GM21381 (cell line): ENCODE results near the gene KCNAB1.
"Not testable (repeated sequence)": the region's sequence is repeated elsewhere in the genome, so short reads cannot be mapped to it uniquely, and the experiment has no call there.

ENCODE experiments used
- ATAC-seq: cut with Tn5 transposase; IDR thresholded peaks from one replicate; pipeline ENCODE4 v1.9.1; 2021; ENCODE audit warnings: mild to moderate bottlenecking, moderate library complexity; ENCODE audit not compliant: unreplicated experiment

Gene KCNAB1

GRCh38 chr3:156135921-156136638 lies 15.7 kb downstream of the KCNAB1 start:
- no peak for ATAC-seq

- ATAC-seq = not testable (repeated sequence)
Measured at GRCh38 chr3:156137397-156137796, 17.0 kb downstream of the KCNAB1 start.

DNA sequence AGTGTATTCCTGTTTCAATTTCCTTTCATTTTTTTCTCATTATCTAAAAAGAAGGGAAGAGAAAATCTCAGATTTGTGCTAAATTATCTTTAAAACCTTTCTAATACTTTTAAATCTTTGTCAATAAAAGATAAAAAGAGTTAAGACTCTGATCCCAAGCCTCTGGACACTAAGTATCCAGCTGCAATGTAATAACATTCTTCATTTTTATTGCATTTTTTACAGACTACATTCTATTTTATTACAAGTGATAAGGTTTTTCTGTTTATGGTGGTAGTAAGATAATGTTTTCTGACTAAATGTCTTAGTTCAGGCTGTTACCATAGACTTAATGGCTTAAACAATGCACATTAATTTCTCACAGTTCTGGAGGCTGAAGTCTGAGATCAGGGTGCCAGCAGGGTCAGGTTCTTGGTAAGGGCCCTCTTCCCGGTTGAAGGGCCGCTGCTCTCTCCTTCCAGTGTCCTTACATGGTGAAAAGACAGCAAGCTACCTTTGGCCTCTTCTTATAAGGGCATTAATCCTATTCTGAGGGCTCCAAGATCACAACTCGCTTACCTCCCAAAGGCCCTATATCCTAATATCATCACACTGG lies 19.7 kb downstream of the KCNAB1 start:
- ATAC-seq = no peak

- no peak for ATAC-seq
Measured at GRCh38 chr3:156142702-156143101, 22.3 kb downstream of the KCNAB1 start.

- ATAC-seq = no peak
Measured at GRCh38 chr3:156143136-156143535, 22.8 kb downstream of the KCNAB1 start.

DNA sequence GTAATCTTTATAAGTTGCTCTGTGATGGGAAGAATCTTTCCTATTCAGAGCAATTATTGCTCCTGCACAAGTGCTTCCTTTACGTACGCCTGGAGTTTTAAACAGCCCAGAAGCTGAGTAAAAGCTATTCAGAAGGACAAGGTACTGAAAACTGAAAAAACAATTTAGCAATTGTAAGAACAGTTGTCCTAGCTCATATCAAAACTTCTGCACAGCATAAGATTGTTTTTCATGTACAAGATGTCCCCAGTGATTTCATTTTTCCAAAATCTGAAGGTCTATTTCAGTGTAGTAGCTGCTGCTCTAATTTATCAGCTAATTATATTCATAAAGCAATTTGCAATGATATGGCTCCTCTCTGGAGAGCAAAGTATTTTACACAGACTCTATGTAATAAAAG lies 23.7 kb downstream of the KCNAB1 start:
- no peak for ATAC-seq

DNA sequence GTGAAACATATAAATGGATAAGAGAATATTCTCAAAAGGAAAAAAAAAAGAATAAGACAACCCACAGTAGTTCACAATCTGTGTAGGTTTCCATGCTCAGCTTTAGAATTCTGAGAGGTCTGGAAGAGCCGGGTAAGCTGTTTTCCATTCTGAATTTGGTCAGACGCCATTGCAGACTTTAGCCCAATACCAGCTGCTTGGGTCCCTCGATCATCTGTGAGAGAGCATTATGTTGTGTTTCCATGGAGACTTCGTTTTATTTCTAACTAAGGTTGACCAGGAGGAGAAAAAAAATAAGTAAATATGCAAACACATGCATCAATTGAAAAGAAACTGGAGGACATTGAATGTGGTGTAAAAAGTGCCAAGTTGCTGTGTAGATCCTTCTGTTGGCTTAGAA lies 25.5 kb downstream of the KCNAB1 start:
- no peak for ATAC-seq

DNA sequence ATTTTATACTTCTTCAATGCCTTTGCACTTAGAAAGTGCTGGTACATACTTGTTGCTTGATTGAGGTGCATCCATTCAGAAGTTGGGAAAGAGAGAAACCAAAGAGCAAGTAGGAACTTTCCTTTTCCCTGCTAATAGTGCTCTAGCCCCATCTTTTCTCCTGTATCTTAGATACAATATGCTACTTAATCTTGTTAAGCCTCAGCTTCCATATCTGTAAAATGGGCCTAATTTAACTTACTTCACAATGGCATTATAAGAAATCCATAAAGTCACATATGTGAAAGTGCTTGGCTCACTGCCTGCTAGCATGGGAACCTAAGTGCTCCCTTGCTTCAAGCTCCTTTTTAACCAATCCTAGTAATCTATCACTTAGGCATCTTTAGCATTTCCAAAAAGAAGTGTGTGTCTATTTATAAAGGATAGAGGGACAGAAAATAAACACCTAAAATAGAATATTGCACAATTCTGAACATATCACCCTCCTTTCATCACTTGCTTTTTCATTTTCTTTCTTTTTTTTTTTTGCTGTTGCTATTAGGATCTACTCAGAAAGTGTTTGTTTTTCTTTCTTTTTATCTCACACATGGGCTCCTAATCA lies 28.1 kb downstream of the KCNAB1 start:
- no peak for ATAC-seq

GRCh38 chr3:156148946-156149381 lies 28.6 kb downstream of the KCNAB1 start:
- no peak for ATAC-seq

DNA sequence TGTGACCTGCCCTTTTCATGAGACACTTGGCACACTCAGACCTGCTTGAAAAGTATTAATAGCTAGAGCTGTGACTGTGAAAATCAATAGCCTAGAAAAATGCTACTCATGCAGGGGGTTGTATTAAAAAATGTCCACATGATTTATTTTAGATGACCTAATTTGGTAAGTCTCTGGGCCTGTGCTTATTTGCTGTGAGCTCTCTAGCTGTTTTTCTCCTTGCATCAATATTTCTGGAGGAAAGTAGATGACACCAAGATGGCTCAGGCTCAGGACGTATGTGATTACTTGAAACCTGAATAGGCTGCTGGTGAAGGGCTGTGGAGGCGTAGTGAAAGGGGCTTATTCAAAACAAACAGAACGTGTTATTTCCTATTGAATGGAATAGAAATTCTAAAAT lies 29.5 kb downstream of the KCNAB1 start:
- ATAC-seq = no peak

- peak; percentile 51 for ATAC-seq
Measured at GRCh38 chr3:156150434-156151066, 30.2 kb downstream of the KCNAB1 start.

- no peak for ATAC-seq
Measured at GRCh38 chr3:156151824-156152428, 31.5 kb downstream of the KCNAB1 start.

DNA sequence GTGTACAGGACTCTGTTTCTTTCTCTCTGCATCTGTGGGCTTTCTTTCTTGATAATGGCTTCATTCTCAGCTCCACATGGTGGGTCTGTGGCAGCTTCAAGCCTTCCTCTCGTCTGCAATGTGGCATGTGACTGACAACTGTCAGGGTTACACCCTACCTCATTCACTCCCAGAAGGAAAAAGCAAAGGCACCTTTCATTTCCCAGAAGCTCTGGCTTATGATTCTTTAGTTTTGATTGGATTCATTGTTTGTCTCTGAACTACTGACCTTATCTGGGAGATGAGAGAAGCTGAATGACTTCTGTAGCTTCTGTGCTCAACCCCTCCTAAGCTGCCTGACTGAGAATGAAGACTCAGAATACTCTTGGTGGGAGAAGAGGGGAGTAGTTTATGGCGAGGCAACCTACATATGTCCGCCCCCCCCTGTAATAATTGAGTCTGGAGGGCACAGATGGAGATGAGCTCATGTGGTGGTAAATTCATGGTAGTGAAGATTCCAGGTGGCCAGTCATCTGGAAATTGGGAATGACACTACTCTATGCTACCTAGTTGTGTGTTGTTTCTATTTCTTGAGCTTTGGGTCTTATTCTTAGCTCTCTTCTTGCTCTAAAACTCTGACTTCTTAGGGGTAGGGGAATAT lies 38.4 kb downstream of the KCNAB1 start:
- no peak for ATAC-seq

GRCh38 chr3:156160647-156161046 lies 40.3 kb downstream of the KCNAB1 start:
- peak; percentile 71 for ATAC-seq

DNA sequence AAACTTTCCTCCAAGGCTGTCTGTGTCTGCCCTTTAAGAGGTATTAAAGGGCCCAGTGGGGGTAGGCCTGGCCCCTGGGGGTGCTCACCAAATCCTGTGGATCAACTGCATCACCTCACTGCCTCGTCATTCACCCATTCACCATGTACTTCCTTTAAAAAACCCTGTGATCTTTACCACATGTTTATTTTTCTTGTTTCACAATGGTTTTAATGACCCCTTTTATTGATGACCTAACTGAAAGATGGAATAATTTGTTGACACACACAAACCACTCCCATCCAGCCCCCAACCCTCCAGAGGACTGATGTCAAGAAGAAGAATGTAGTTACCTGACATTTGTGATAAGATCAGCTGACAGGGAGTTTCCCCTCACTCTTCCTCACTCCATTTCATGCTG lies 40.8 kb downstream of the KCNAB1 start:
- ATAC-seq = peak; percentile 11

GRCh38 chr3:156163848-156164247 lies 43.5 kb downstream of the KCNAB1 start:
- ATAC-seq = no peak

DNA sequence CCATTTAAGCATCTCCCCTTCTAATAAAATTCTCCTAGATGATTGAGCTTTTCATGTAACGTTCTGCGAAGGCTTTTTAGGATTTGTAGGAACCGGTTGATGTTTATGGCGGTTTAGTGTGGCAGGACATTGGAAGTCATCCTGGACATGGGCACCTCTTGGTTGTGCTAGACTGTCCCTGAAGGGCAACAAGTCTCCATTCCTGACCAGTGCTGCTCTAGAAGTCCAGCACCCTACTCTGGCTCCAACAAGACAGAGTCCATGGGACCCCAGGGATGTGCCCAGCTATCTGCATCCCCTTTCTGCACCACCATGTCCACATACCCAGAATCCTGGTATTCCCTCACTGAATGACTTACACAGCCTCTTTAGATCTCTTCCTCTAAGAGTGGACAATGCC lies 46.4 kb downstream of the KCNAB1 start:
- ATAC-seq = no peak

DNA sequence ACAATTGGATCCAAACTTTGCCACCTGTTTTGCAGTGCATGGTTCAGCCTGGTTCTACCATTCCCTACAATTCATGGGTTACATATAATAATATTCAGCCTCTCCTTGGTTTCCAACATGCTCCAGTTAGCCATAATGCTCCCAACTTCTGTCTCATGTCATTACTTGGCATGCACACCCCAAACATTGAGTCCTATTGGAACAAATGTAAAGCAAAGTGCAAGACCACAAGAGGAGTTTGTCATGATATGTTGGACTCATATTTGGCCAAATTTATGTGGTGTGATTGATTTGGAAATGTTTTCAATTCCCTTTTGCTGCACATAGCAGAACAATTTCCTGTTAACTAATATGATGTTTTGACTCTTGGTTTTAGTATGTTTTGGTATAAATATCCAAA lies 50.2 kb downstream of the KCNAB1 start:
- ATAC-seq = no peak

GRCh38 chr3:156171281-156172267 lies 51.2 kb downstream of the KCNAB1 start:
- no peak for ATAC-seq

DNA sequence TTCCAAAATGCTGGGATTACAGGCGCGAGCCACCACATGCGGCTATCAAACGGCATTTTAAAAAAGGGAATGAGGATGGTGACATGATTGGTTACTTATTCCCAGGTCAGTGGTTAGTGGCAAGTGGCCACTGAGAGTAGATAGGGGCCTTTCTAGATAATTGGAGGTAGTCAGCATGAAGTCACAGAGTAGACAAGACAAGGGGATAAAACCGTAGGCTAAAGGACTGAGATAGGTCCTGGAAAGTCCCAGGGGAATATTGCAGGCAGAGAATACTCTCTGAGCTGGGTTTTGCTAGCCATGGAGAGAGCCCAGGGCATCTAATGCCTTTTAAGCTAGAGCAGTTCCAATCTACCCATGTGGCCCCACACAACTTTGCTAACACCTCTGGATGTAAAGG lies 52.2 kb downstream of the KCNAB1 start:
- ATAC-seq = no peak
